HepG2 (cell line): ENCODE data around the gene HLA-G. TPM values are rescaled to one million over a fixed set of nuclear protein-coding genes. Genes with fewer than 3 reads are reported as not detected.

Source experiments
- ATAC-seq: fragments of 200-7000 bp; cut with Tn5 transposase; 3 replicates; pipeline ENCODE4 v1.9.1; 2020; ENCODE audit warnings: mild to moderate bottlenecking, moderate library complexity
- BruUV-seq: library from RNA; stranded (reverse); fragments of 400-500 nt; replicated peaks from 2 replicates; lab custom pipeline; 2021; lab: Mats Ljungman, UMichigan
- CTCF ChIA-PET: fragments of 300-600 bp; formaldehyde crosslinking; extraction: SDS; loops from one replicate; lab custom pipeline; 2021; ENCODE audit warnings: low total read pairs, inconsistent platforms, low intra/inter-chr PET ratio; lab: Yijun Ruan, JAX
- POLR2A ChIA-PET: fragments of 350-600 bp; sonication (Branson Sonifier 250); formaldehyde crosslinking; loops from one replicate; lab custom pipeline; 2020; ENCODE audit warnings: antibody characterized with exemption, inconsistent platforms; lab: Yijun Ruan, JAX
- DNase-seq: peaks from one replicate; pipeline ENCODE4 v3.0.0-alpha.2; 2015; ENCODE audit warnings: low spot score
- FAIRE-seq: peaks from 3 replicates; lab custom pipeline; 2011; peaks lifted over from hg19 to GRCh38; lab: Jason Lieb, UNC
- H2AFZ ChIP-seq: one replicate; pipeline ENCODE4 v1.6.1; 2011; ENCODE audit warnings: low read length, inconsistent platforms
- H3K27ac ChIP-seq: fragments of 300-600 bp; 3 replicates; pipeline ENCODE4 v1.8.0; 2011; ENCODE audit warnings: mixed run types, mild to moderate bottlenecking, mixed read lengths, low read length, inconsistent platforms; ENCODE audit not compliant: insufficient read depth; ENCODE audit errors: extremely low read length
- H3K27me3 ChIP-seq, 2 experiments: fragments of 200-600 bp in 1 of 2; 2 replicates in 1 of 2; 3 replicates in 1 of 2; pipeline versions ENCODE4 v1.6.0 to v1.8.0; 2011; ENCODE audit warnings: low read length in 2 of 2, mild to moderate bottlenecking in 2 of 2, moderate library complexity in 2 of 2, inconsistent platforms in 1 of 2; ENCODE audit not compliant: insufficient read depth in 2 of 2, control insufficient read depth in 1 of 2
- H3K36me3 ChIP-seq, 2 experiments: fragments of 200-600 bp in 1 of 2; replicated peaks in 1 of 2; 2 replicates in 1 of 2; 3 replicates in 1 of 2; pipeline versions ENCODE4 v1.5.1 to v1.8.0; 2011; ENCODE audit warnings: low read length in 2 of 2, inconsistent platforms in 1 of 2; ENCODE audit not compliant: insufficient read depth in 2 of 2, control insufficient read depth in 1 of 2
- H3K4me1 ChIP-seq: 2 replicates; pipeline ENCODE4 v1.5.1; 2012; ENCODE audit warnings: low read length, inconsistent platforms; ENCODE audit not compliant: insufficient read depth
- H3K4me2 ChIP-seq: 2 replicates; pipeline ENCODE4 v1.6.0; 2011; ENCODE audit warnings: low read depth, low read length, inconsistent platforms
- H3K4me3 ChIP-seq, 3 experiments: fragments of 200-600 bp in 1 of 3; sonication (generic), shearing (Covaris generic) in 1 of 3; replicated peaks in 1 of 3; 2 replicates each; pipeline ENCODE4 v1.5.1; 2011 to 2016; ENCODE audit warnings: low read length in 3 of 3, inconsistent platforms in 2 of 3, low read depth in 2 of 3, mild to moderate bottlenecking in 2 of 3, control low read depth in 1 of 3, mixed read lengths in 1 of 3; ENCODE audit not compliant: insufficient read depth in 1 of 3
- H3K79me2 ChIP-seq: one replicate; pipeline ENCODE4 v1.6.1; 2011; ENCODE audit warnings: low read length, inconsistent platforms; ENCODE audit not compliant: insufficient read depth
- H3K9ac ChIP-seq: 2 replicates; pipeline ENCODE4 v1.6.0; 2011; ENCODE audit warnings: mild to moderate bottlenecking, low read depth, low read length, inconsistent platforms; ENCODE audit not compliant: insufficient read depth
- H3K9me3 ChIP-seq: 2 replicates; pipeline ENCODE4 v1.5.1; 2012; ENCODE audit warnings: mild to moderate bottlenecking, low read length
- H4K20me1 ChIP-seq: 2 replicates; pipeline ENCODE4 v1.6.0; 2011; ENCODE audit warnings: inconsistent platforms, mild to moderate bottlenecking, low read length, moderate library complexity; ENCODE audit not compliant: insufficient read depth
- CEBPB ChIP-seq: IDR thresholded peaks from 2 replicates; pipeline ENCODE4 v1.6.1; 2011; ENCODE audit warnings: low read depth, low read length, improper control_type of control experiment, borderline replicate concordance
- FOSL2 ChIP-seq: sonication (generic); formaldehyde crosslinking; IDR thresholded peaks from 2 replicates; pipeline ENCODE4 v1.4.0; 2020; ENCODE audit warnings: missing genetic modification reagents
- MAF1 ChIP-seq: sonication (generic); formaldehyde crosslinking; IDR thresholded peaks from 2 replicates; pipeline ENCODE4 v1.5.0; 2020; ENCODE audit warnings: missing genetic modification reagents, borderline replicate concordance
- MAFG ChIP-seq: sonication (generic); formaldehyde crosslinking; IDR thresholded peaks from 2 replicates; pipeline ENCODE4 v1.5.1; 2020; ENCODE audit warnings: mild to moderate bottlenecking, missing genetic modification reagents
- TEAD3 ChIP-seq: optimal IDR thresholded peaks from 2 replicates; pipeline ENCODE3; 2016; ENCODE audit warnings: borderline replicate concordance
- ZNF547 ChIP-seq: sonication (generic); formaldehyde crosslinking; IDR thresholded peaks from 2 replicates; pipeline ENCODE4 v1.5.1; 2020; ENCODE audit warnings: mild to moderate bottlenecking, missing genetic modification reagents
- ZNF577 ChIP-seq: sonication (generic); formaldehyde crosslinking; IDR thresholded peaks from 2 replicates; pipeline ENCODE4 v1.4.0; 2020; ENCODE audit warnings: mild to moderate bottlenecking, low read depth, missing genetic modification reagents, borderline replicate concordance
- WGBS: methylation state at CpG from one replicate; pipeline ENCODE4 v1.1.6; 2017; ENCODE audit warnings: low lambda C conversion rate; 5-methylcytosine and 5-hydroxymethylcytosine counted together
- in situ Hi-C: cut with HindIII; loops from 2 replicates; pipeline ENCODE4 v1.10.0; 2017; ENCODE audit warnings: low pct_unique_long_range_greater_than_20kb; ENCODE audit not compliant: extremely low pct_ligation_motif_present
- intact Hi-C: fragments of 100-400 bp; cut with micrococcal nuclease; formaldehyde crosslinking; loops from one replicate; pipeline ENCODE4 v1.10.0; 2022; ENCODE audit not compliant: unreplicated experiment
- polyA plus RNA-seq, 8 experiments: library from polyadenylated mRNA; depleted of rRNA in 3 of 8; stranded (reverse) in 7 of 8; unstranded in 1 of 8; fragments of >200 nt; fragmentation: Illumina TruSeq in 4 of 8; extraction: Trizol in 4 of 8; gene quantifications; 2 replicates each; pipeline versions ENCODE4 v1.2.1 to v1.2.3, GENCODE V29; 2011 to 2016; ENCODE audit warnings: low read depth in 4 of 8, missing spikeins in 1 of 8, mixed read lengths in 1 of 8; ENCODE audit not compliant: insufficient read depth in 1 of 8
- total RNA-seq, 5 experiments: library from RNA; depleted of rRNA; stranded (reverse); fragments of >200 nt; fragmentation: Illumina TruSeq; extraction: Trizol; gene quantifications; 2 replicates each; pipeline ENCODE4 v1.2.3, GENCODE V29; 2016; ENCODE audit warnings: low read depth in 1 of 5
- TF ChIP-seq, protein P1 (sequence below): sonication (generic); formaldehyde crosslinking; IDR thresholded peaks from 2 replicates; pipeline ENCODE4 v1.8.0; 2023; ENCODE audit warnings: mild to moderate bottlenecking, missing genetic modification reagents

HLA-G gene
- total and polyA plus RNA-seq, 2 of the 13 experiments (the other 11 are each of a cell fraction or from before 2014, with no cell fraction given), result 0.29 to 0.30 TPM

DNA sequence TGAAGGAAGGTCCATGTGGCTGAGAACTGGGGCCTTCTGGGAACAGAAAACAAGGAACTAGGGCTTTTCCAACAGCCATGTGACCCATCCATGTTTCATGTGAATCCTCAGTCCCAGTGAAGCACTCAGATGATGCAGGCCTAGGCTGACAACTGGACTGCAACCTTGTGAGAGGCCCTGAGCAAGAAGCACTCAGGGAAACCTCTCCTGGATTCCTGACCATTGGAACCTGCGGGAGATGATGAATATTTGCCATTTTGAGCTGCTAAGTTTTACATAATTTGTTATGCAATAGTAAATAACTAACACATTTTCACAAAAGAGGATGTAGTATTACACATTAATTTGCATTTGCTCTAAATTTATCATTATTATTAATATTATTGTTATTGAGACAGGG lies 38.4 kb upstream of the HLA-G start:
- Histone ChIP-seq H3K9me3 (peaks cover 6% of the 10 kb centered on the region; the same call in 1 of the 2 replicates), H4K20me1 (no peaks in the 10 kb centered on the region), H3K27ac (no peak overlapping the region), H3K27me3 (peaks cover 0 to 9% of the 10 kb centered on the region in 2 experiments; a peak in 4 of 5 replicates), H3K36me3 (no peaks in the 10 kb centered on the region), H3K9ac (no peak overlapping the region), H2AFZ (no peak overlapping the region), H3K4me1 (no peaks in the 10 kb centered on the region), H3K4me3 (no peak overlapping the region), H3K79me2 (no peaks in the 10 kb centered on the region), H3K4me2 (no peak overlapping the region)
- intact Hi-C loops, result no loop called here
- BruUV-seq, result no TSS peak
- CTCF ChIA-PET, result no interaction called here
- POLR2A ChIA-PET, result no interaction called here
- 95% methylated on average over 1 of the region's 1 CpG for WGBS
- FAIRE-seq (no peak), DNase-seq (no peak), ATAC-seq (no peak)
- TF ChIP-seq ZNF547 (CRISPR knock-in tag), result no peak
- TF ChIP-seq MAFG (CRISPR knock-in tag), result no peak
- 0 out of 2 replicates have a peak, but pooled peaks have one; percentile 18 for TF ChIP-seq CEBPB
- in situ Hi-C loops, result no loop called here

DNA sequence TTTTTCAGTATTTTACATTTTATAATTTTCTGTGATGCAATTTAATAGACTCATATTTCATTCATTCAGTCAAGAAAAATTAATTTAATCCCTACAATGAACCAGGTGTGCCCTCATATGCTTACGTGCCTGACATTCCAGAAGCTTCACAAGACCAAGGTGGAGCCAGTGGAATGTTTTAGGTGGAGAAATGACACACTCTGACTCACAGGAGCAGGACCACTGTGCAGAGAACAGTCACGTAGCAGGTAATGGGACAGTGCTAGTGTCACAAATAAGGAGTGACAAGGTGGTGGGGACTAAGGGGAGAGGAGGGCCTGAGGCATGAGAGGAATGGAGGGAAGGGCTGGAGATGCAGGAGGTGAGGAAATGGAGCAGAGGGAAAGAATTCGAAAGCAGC lies 37.0 kb upstream of the HLA-G start:
- ChIA-PET CTCF (no interaction called here), POLR2A (interaction anchor here (0.6 kb wide), 1 partner anchor 151 kb away, joined by 7 read pairs; no protein-coding TSS in a partner anchor)
- BruUV-seq, result no TSS peak
- Histone ChIP-seq H3K4me3 (no peak overlapping the region), H3K36me3 (no peaks in the 10 kb centered on the region), H3K9ac (no peak overlapping the region), H2AFZ (no peak overlapping the region), H3K4me1 (no peaks in the 10 kb centered on the region), H3K4me2 (no peak overlapping the region), H4K20me1 (no peaks in the 10 kb centered on the region), H3K9me3 (peaks cover 6% of the 10 kb centered on the region; the same call in 1 of the 2 replicates), H3K27me3 (peaks cover 0 to 13% of the 10 kb centered on the region in 2 experiments; a peak in 4 of 5 replicates), H3K27ac (no peak overlapping the region), H3K79me2 (no peaks in the 10 kb centered on the region)
- peak; percentile 31; the same call in 1 of the 3 replicates for ATAC-seq
- under 1% methylated on average over 3 of the region's 3 CpGs for WGBS
- FAIRE-seq, result no peak
- TF ChIP-seq FOSL2 (CRISPR knock-in tag) (peak; percentile 9; the same call in 1 of the 2 replicates), ZNF577 (CRISPR knock-in tag) (no peak), TEAD3 (CRISPR knock-in tag) (peak; percentile 32), MAF1 (no peak)
- TF ChIP-seq, protein P1, sequence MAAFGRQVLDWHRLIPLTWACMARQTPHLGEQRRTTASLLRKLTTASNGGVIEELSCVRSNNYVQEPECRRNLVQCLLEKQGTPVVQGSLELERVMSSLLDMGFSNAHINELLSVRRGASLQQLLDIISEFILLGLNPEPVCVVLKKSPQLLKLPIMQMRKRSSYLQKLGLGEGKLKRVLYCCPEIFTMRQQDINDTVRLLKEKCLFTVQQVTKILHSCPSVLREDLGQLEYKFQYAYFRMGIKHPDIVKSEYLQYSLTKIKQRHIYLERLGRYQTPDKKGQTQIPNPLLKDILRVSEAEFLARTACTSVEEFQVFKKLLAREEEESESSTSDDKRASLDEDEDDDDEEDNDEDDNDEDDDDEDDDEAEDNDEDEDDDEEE (CRISPR knock-in tag), result no peak
- no peak for DNase-seq
- in situ Hi-C loops (no loop called here), intact Hi-C loops (no loop called here)
